H1 (cell line): Measurements from ENCODE around the gene DIS3L. TPM values are rescaled to one million over a fixed set of nuclear protein-coding genes. Genes with fewer than 3 reads are reported as not detected.

ENCODE experiments used
- ASH2L ChIP-seq: fragments of 200-600, 300-600 bp; sonication (generic); IDR thresholded peaks from one replicate; pipeline ENCODE4 v1.7.1; 2017; ENCODE audit warnings: low read length
- BRCA1 ChIP-seq: IDR thresholded peaks from 2 replicates; pipeline ENCODE4 v1.6.1; 2012; ENCODE audit warnings: low read depth, low read length, improper control_type of control experiment
- CBX5 ChIP-seq: fragments of 300-800, 300-1000 bp; sonication (generic); IDR thresholded peaks from 2 replicates; pipeline ENCODE4 v1.7.1; 2016; ENCODE audit warnings: antibody characterized with exemption, low read length, low read depth
- CHD7 ChIP-seq: fragments of 300-600 bp; sonication (generic); IDR thresholded peaks from 2 replicates; pipeline ENCODE4 v1.7.1; 2012; ENCODE audit warnings: low read length, moderate library complexity, mild to moderate bottlenecking, inconsistent platforms; ENCODE audit not compliant: insufficient replicate concordance
- CREB1 ChIP-seq: IDR thresholded peaks from 2 replicates; pipeline ENCODE4 v1.6.1; 2012; ENCODE audit warnings: inconsistent platforms
- RFX5 ChIP-seq: IDR thresholded peaks from 2 replicates; pipeline ENCODE4 v1.6.1; 2011; ENCODE audit warnings: low read depth, low read length, improper control_type of control experiment, borderline replicate concordance
- SIN3A ChIP-seq, 2 experiments: IDR thresholded peaks in 1 of 2; conservative IDR thresholded peaks in 1 of 2; 2 replicates each; pipeline ENCODE4 v1.6.1; 2011 to 2012; ENCODE audit warnings: low read length in 2 of 2, improper control_type of control experiment in 1 of 2, low read depth in 1 of 2, mild to moderate bottlenecking in 1 of 2
- SP4 ChIP-seq: IDR thresholded peaks from 2 replicates; pipeline ENCODE4 v1.6.1; 2012; ENCODE audit warnings: low read length, inconsistent platforms
- SUZ12 ChIP-seq: fragments of 200-600 bp; sonication (generic); IDR thresholded peaks from 2 replicates; pipeline ENCODE4 v1.6.1; 2012; ENCODE audit warnings: mild to moderate bottlenecking, inconsistent platforms, low read length, moderate library complexity, mixed read lengths
- TAF7 ChIP-seq: optimal IDR thresholded peaks from 2 replicates; pipeline ENCODE3; 2011; ENCODE audit warnings: low read depth, mild to moderate bottlenecking, inconsistent platforms, low read length, moderate library complexity, borderline replicate concordance
- polyA plus RNA-seq, 7 experiments: library from polyadenylated mRNA; depleted of rRNA in 3 of 7; stranded (reverse) in 5 of 7; unstranded in 2 of 7; fragments of >200 nt in 5 of 7; fragments of 200-250 nt in 2 of 7; gene quantifications; 1 replicate in 5 of 7; 2 replicates in 1 of 7; 4 replicates in 1 of 7; pipeline versions ENCODE4 v1.2.1 to v1.2.3, GENCODE V29; 2011 to 2013; ENCODE audit warnings: missing spikeins in 2 of 7, mixed read lengths in 2 of 7
- total RNA-seq: library from RNA; stranded (reverse); fragmentation: NEBNext Ultra II Directional; extraction: Animal tissue kit (Norgen Biotek cat#: 25700); gene quantifications from 2 replicates; pipeline ENCODE4 v1.2.1, GENCODE V29; 2021

The DIS3L gene
- total and polyA plus RNA-seq, 2 of the 8 experiments (the other 6 are each of a cell fraction or from before 2014, with no cell fraction given) = 8.7 to 25.0 TPM

- no peak for TF ChIP-seq CREB1
- TF ChIP-seq SIN3A (conservative IDR thresholded peaks at IDR 0.05 in 1 of 2, IDR thresholded peaks at IDR 0.05 in 1 of 2; ENCODE audit: low read depth in 1 of 2, low read length in 2 of 2) = no peak
- no peak for TF ChIP-seq SP4
- no peak for TF ChIP-seq ASH2L
- no peak for TF ChIP-seq CHD7
- TF ChIP-seq BRCA1 = no peak
- TF ChIP-seq TAF7 = no peak
- TF ChIP-seq RFX5 = no peak
- no peak for TF ChIP-seq CBX5
- no peak for TF ChIP-seq SUZ12
Measured at GRCh38 chr15:66309828-66310227, 16.5 kb downstream of the DIS3L start (continued).
